ENCODE measurements around the gene SEZ6. TPM values are rescaled to one million over a fixed set of nuclear protein-coding genes. Genes with fewer than 3 reads are reported as not detected.

The SEZ6 gene
- total and polyA plus RNA-seq, 4 donors, result not detected

- no peak overlapping the region for H3K4me3 ChIP-seq (ENCODE audit: low read length in 2 of 2)
- H3K9me3 ChIP-seq (ENCODE audit: control insufficient read depth, low read length), result no peaks in the 10 kb centered on the region
- no peaks in the 10 kb centered on the region for H3K27me3 ChIP-seq (ENCODE audit: control insufficient read depth in 1 of 2, insufficient read depth in 2 of 2, low read length in 1 of 2)
- ATAC-seq (ENCODE audit: low FRiP score), result no peak
- no peaks in the 10 kb centered on the region for H3K36me3 ChIP-seq (ENCODE audit: control insufficient read depth in 1 of 2, insufficient read depth in 2 of 2, low read length in 1 of 2)
- H3K4me1 ChIP-seq (ENCODE audit: control insufficient read depth in 1 of 2, insufficient read depth in 2 of 2, low read length in 2 of 2), result no peaks in the 10 kb centered on the region
- no peak for DNase-seq
- WGBS, 2 donors, result 82 to 88% methylated on average over 7 of the region's 7 CpGs
- intact Hi-C loops (cut with DNase I), result no loop called here
- H3K27ac ChIP-seq (ENCODE audit: low read depth in 1 of 2, low read length in 2 of 2), result no peak overlapping the region
These were observed 16.2 kb upstream of the SEZ6 start for GRCh38 chr17:29022074-29022473.

DNA sequence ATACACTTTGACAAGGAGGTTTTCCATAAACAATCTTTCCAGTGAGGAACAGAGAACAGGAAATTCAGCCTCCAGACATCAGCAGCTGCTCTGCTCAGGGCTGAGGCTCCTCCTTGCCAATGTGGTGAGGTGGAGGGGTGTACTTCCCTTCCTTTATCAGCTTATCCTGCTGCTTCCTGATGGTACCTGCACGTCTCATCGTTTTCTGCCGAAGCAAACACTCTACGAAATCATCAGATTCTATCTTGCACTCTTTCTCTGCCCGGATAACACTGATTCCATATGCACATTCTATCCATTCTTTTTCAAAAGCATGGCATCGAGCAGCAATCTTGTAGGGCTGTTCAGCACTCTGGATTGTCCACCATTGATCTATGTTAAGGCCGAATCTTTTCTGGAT lies 15.4 kb upstream of the SEZ6 start:
- Histone ChIP-seq H3K4me3 (ENCODE audit: low read length in 2 of 2) (no peak overlapping the region), H3K27ac (ENCODE audit: low read depth in 1 of 2, low read length in 2 of 2) (no peak overlapping the region), H3K9me3 (ENCODE audit: control insufficient read depth, low read length) (no peaks in the 10 kb centered on the region), H3K27me3 (ENCODE audit: control insufficient read depth in 1 of 2, insufficient read depth in 2 of 2, low read length in 1 of 2) (no peaks in the 10 kb centered on the region), H3K4me1 (ENCODE audit: control insufficient read depth in 1 of 2, insufficient read depth in 2 of 2, low read length in 2 of 2) (no peaks in the 10 kb centered on the region), H3K36me3 (ENCODE audit: control insufficient read depth in 1 of 2, insufficient read depth in 2 of 2, low read length in 1 of 2) (no peaks in the 10 kb centered on the region)
- ATAC-seq (ENCODE audit: low FRiP score) (no peak), DNase-seq (no peak)
- 78 to 82% methylated on average over 7 of the region's 7 CpGs for WGBS, 2 donors
- intact Hi-C loops (cut with DNase I), result no loop called here

GRCh38 chr17:29020576-29020975 lies 14.7 kb upstream of the SEZ6 start:
- Histone ChIP-seq H3K36me3 (ENCODE audit: control insufficient read depth in 1 of 2, insufficient read depth in 2 of 2, low read length in 1 of 2) (no peaks in the 10 kb centered on the region), H3K9me3 (ENCODE audit: control insufficient read depth, low read length) (no peaks in the 10 kb centered on the region), H3K4me3 (ENCODE audit: low read length in 2 of 2) (no peak overlapping the region), H3K27me3 (ENCODE audit: control insufficient read depth in 1 of 2, insufficient read depth in 2 of 2, low read length in 1 of 2) (no peaks in the 10 kb centered on the region), H3K27ac (ENCODE audit: low read depth in 1 of 2, low read length in 2 of 2) (no peak overlapping the region), H3K4me1 (ENCODE audit: control insufficient read depth in 1 of 2, insufficient read depth in 2 of 2, low read length in 2 of 2) (no peaks in the 10 kb centered on the region)
- ATAC-seq (ENCODE audit: low FRiP score) (no peak), DNase-seq (no peak)
- intact Hi-C loops (cut with DNase I), result no loop called here
- WGBS, 2 donors, result 65 to 66% methylated on average over 8 of the region's 8 CpGs

GRCh38 chr17:29019475-29020181 lies 13.8 kb upstream of the SEZ6 start:
- WGBS, 2 donors, result 6 to 9% methylated on average over 22 to 39 of the region's 39 CpGs
- ATAC-seq (ENCODE audit: low FRiP score), result no peak
- H3K27me3 ChIP-seq (ENCODE audit: control insufficient read depth in 1 of 2, insufficient read depth in 2 of 2, low read length in 1 of 2), result no peaks in the 10 kb centered on the region
- H3K36me3 ChIP-seq (ENCODE audit: control insufficient read depth in 1 of 2, insufficient read depth in 2 of 2, low read length in 1 of 2), result no peaks in the 10 kb centered on the region
- intact Hi-C loops (cut with DNase I), result no loop called here
- no peaks in the 10 kb centered on the region for H3K9me3 ChIP-seq (ENCODE audit: control insufficient read depth, low read length)
- H3K4me3 ChIP-seq (ENCODE audit: low read length in 2 of 2), result no peak overlapping the region
- H3K4me1 ChIP-seq (ENCODE audit: control insufficient read depth in 1 of 2, insufficient read depth in 2 of 2, low read length in 2 of 2), result no peaks in the 10 kb centered on the region
- DNase-seq, result no peak
- H3K27ac ChIP-seq (ENCODE audit: low read depth in 1 of 2, low read length in 2 of 2), result no peak overlapping the region

- H3K36me3 ChIP-seq (ENCODE audit: control insufficient read depth in 1 of 2, insufficient read depth in 2 of 2, low read length in 1 of 2), result no peaks in the 10 kb centered on the region
- no peak for DNase-seq
- WGBS, 2 donors, result 40 to 43% methylated on average over 6 of the region's 6 CpGs
- no peaks in the 10 kb centered on the region for H3K27me3 ChIP-seq (ENCODE audit: control insufficient read depth in 1 of 2, insufficient read depth in 2 of 2, low read length in 1 of 2)
- no peak overlapping the region for H3K27ac ChIP-seq (ENCODE audit: low read depth in 1 of 2, low read length in 2 of 2)
- no peaks in the 10 kb centered on the region for H3K4me1 ChIP-seq (ENCODE audit: control insufficient read depth in 1 of 2, insufficient read depth in 2 of 2, low read length in 2 of 2)
- intact Hi-C loops (cut with DNase I), result no loop called here
- no peaks in the 10 kb centered on the region for H3K9me3 ChIP-seq (ENCODE audit: control insufficient read depth, low read length)
- ATAC-seq (ENCODE audit: low FRiP score), result no peak
- no peak overlapping the region for H3K4me3 ChIP-seq (ENCODE audit: low read length in 2 of 2)
These were observed 13.1 kb upstream of the SEZ6 start for GRCh38 chr17:29018788-29019474.

- WGBS, 2 donors, result 58 to 61% methylated on average over 13 of the region's 13 CpGs
- no peak overlapping the region for H3K4me3 ChIP-seq (ENCODE audit: low read length in 2 of 2)
- H3K27me3 ChIP-seq (ENCODE audit: control insufficient read depth in 1 of 2, insufficient read depth in 2 of 2, low read length in 1 of 2), result no peaks in the 10 kb centered on the region
- no peaks in the 10 kb centered on the region for H3K9me3 ChIP-seq (ENCODE audit: control insufficient read depth, low read length)
- intact Hi-C loops (cut with DNase I), result no loop called here
- H3K4me1 ChIP-seq (ENCODE audit: control insufficient read depth in 1 of 2, insufficient read depth in 2 of 2, low read length in 2 of 2), result no peaks in the 10 kb centered on the region
- H3K36me3 ChIP-seq (ENCODE audit: control insufficient read depth in 1 of 2, insufficient read depth in 2 of 2, low read length in 1 of 2), result no peaks in the 10 kb centered on the region
- H3K27ac ChIP-seq (ENCODE audit: low read depth in 1 of 2, low read length in 2 of 2), result no peak overlapping the region
- no peak for DNase-seq
- ATAC-seq (ENCODE audit: low FRiP score), result no peak
These were observed 10.7 kb upstream of the SEZ6 start for GRCh38 chr17:29016345-29017210.

DNA sequence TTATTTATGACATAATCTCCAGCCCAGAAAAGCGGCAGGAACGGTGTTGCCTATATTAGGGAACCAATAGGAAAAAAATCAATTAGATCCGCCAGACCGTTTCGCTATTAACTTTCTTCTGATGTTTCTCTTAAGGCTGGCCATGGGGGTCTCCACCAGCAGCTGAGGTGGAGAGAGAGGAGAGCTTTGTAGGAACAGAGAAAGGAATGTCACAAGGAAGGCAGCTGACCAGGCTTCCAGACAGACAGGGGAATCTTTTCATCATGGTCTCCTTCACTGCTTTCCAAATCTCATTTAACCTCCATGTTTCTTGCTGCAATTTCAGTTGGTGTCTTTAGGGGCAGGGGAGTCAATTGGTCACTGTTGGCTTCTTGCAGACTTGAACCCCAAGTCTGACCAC lies 8.9 kb upstream of the SEZ6 start:
- WGBS, 2 donors, result 49 to 69% methylated on average over 5 of the region's 5 CpGs
- Histone ChIP-seq H3K9me3 (ENCODE audit: control insufficient read depth, low read length) (no peaks in the 10 kb centered on the region), H3K4me1 (ENCODE audit: control insufficient read depth in 1 of 2, insufficient read depth in 2 of 2, low read length in 2 of 2) (no peaks in the 10 kb centered on the region), H3K27me3 (ENCODE audit: control insufficient read depth in 1 of 2, insufficient read depth in 2 of 2, low read length in 1 of 2) (no peaks in the 10 kb centered on the region), H3K4me3 (ENCODE audit: low read length in 2 of 2) (no peak overlapping the region), H3K36me3 (ENCODE audit: control insufficient read depth in 1 of 2, insufficient read depth in 2 of 2, low read length in 1 of 2) (no peaks in the 10 kb centered on the region), H3K27ac (ENCODE audit: low read depth in 1 of 2, low read length in 2 of 2) (no peak overlapping the region)
- intact Hi-C loops (cut with DNase I), result no loop called here
- ATAC-seq (ENCODE audit: low FRiP score), result no peak
- no peak for DNase-seq

DNA sequence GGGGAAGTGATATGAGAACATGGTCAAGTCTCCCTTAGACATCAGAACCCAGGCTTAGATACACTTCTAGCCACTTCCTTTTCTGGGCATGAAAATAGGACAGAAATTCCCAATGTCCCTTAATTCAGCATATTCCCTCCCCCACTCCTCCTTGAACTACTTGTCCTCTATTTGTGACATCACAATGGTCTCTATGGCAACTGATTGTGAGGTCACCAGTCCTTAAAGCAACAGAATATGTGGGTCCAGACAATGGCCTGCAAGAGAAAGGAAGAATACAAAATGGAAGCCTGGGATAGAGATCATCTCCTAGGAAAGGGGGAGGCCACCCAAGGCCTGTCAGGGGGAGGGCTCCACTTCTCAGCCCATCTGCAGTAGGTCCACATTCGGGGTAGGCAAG lies 6.7 kb upstream of the SEZ6 start:
- intact Hi-C loops (cut with DNase I), result no loop called here
- ATAC-seq (ENCODE audit: low FRiP score), result no peak

More for the DNA sequence above, 6.7 kb upstream of the SEZ6 start:
- no peaks in the 10 kb centered on the region for H3K9me3 ChIP-seq (ENCODE audit: control insufficient read depth, low read length)
- DNase-seq, result no peak
- no peak overlapping the region for H3K4me3 ChIP-seq (ENCODE audit: low read length in 2 of 2)
- 88 to 91% methylated on average over 1 of the region's 1 CpG for WGBS, 2 donors
- no peak overlapping the region for H3K27ac ChIP-seq (ENCODE audit: low read depth in 1 of 2, low read length in 2 of 2)
- no peaks in the 10 kb centered on the region for H3K4me1 ChIP-seq (ENCODE audit: control insufficient read depth in 1 of 2, insufficient read depth in 2 of 2, low read length in 2 of 2)
- H3K36me3 ChIP-seq (ENCODE audit: control insufficient read depth in 1 of 2, insufficient read depth in 2 of 2, low read length in 1 of 2), result no peaks in the 10 kb centered on the region
- no peaks in the 10 kb centered on the region for H3K27me3 ChIP-seq (ENCODE audit: control insufficient read depth in 1 of 2, insufficient read depth in 2 of 2, low read length in 1 of 2)
